ENCODE results near the gene ANKH.

DNA sequence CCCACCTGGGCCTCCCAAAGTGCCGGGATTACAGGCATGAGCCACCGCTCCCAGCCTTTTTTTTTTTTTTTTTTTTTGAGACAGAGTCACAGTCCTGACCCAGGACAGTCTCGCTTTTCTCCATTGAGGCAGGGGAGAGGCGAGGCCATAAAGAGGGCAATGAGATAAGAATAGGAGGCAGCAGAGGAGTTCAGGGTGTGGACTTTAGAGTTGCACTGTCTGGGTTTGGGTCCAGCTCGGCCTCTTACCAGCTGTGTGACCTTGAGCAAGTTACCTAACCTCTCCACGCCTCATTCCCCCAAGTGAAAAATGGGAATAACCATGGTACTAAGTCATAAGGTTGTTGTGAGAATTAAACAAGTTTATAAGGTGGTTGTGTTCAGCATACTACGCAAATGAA is 24.6 kb upstream of the ANKH start:
- TF ChIP-seq, protein P1, sequence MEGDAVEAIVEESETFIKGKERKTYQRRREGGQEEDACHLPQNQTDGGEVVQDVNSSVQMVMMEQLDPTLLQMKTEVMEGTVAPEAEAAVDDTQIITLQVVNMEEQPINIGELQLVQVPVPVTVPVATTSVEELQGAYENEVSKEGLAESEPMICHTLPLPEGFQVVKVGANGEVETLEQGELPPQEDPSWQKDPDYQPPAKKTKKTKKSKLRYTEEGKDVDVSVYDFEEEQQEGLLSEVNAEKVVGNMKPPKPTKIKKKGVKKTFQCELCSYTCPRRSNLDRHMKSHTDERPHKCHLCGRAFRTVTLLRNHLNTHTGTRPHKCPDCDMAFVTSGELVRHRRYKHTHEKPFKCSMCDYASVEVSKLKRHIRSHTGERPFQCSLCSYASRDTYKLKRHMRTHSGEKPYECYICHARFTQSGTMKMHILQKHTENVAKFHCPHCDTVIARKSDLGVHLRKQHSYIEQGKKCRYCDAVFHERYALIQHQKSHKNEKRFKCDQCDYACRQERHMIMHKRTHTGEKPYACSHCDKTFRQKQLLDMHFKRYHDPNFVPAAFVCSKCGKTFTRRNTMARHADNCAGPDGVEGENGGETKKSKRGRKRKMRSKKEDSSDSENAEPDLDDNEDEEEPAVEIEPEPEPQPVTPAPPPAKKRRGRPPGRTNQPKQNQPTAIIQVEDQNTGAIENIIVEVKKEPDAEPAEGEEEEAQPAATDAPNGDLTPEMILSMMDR (IDR thresholded peaks at IDR 0.05; ENCODE audit: low read depth, low read length, missing input control), result no peak
- no peak for TF ChIP-seq TAF1 (conservative IDR thresholded peaks at IDR 0.05)
